Glutamatergic neuron (in vitro differentiated cells): ENCODE measurements around the gene KDM3B. TPM values are rescaled to one million over a fixed set of nuclear protein-coding genes. Genes with fewer than 3 reads are reported as not detected.
A peak's percentile ranks its signal among the peaks of the same experiment; 100 is the strongest.

Experiments used
- DNase-seq: peaks from one replicate; pipeline ENCODE4 v3.0.0; 2022
- H3K27ac Mint-ChIP-seq: one replicate; pipeline ENCODE4 v1.8.0; 2020; ENCODE audit warnings: mild to moderate bottlenecking, mixed read lengths, inconsistent platforms; ENCODE audit not compliant: unreplicated experiment
- H3K27me3 Mint-ChIP-seq: one replicate; pipeline ENCODE4 v1.8.0; 2020; ENCODE audit warnings: mild to moderate bottlenecking, moderate library complexity, mixed read lengths, inconsistent platforms; ENCODE audit not compliant: unreplicated experiment
- H3K36me3 Mint-ChIP-seq: one replicate; pipeline ENCODE4 v1.8.0; 2020; ENCODE audit warnings: mild to moderate bottlenecking, mixed read lengths, inconsistent platforms; ENCODE audit not compliant: unreplicated experiment
- H3K4me1 Mint-ChIP-seq: one replicate; pipeline ENCODE4 v1.8.0; 2020; ENCODE audit warnings: mild to moderate bottlenecking, low read depth, mixed read lengths, inconsistent platforms; ENCODE audit not compliant: unreplicated experiment
- H3K4me3 Mint-ChIP-seq: one replicate; pipeline ENCODE4 v1.8.0; 2020; ENCODE audit warnings: mild to moderate bottlenecking, mixed read lengths, inconsistent platforms; ENCODE audit not compliant: unreplicated experiment
- H3K9me3 Mint-ChIP-seq: one replicate; pipeline ENCODE4 v1.8.0; 2020; ENCODE audit warnings: mild to moderate bottlenecking, moderate library complexity, mixed read lengths, inconsistent platforms; ENCODE audit not compliant: unreplicated experiment
- CTCF ChIP-seq: fragments of 200-600 bp; sonication (generic); IDR thresholded peaks from one replicate; pipeline ENCODE4 v1.5.0; 2021; ENCODE audit not compliant: partially characterized antibody, unreplicated experiment
- total RNA-seq: library from RNA; stranded (reverse); fragmentation: NEBNext Ultra II Directional; extraction: Animal tissue kit (Norgen Biotek cat#: 25700); gene quantifications from one replicate; pipeline ENCODE4 v1.2.1, GENCODE V29; 2021; ENCODE audit not compliant: unreplicated experiment

KDM3B gene
- total RNA-seq, 1 donor from 2014 or later: 98.5 TPM

GRCh38 chr5:138425079-138425478 is 72.6 kb downstream of the KDM3B start:
- no peak for TF ChIP-seq CTCF
- H3K9me3 Mint-ChIP-seq: no peaks in the 10 kb centered on the region
- no peak overlapping the region for H3K4me3 Mint-ChIP-seq
- no peak for DNase-seq
- H3K27me3 Mint-ChIP-seq: peaks cover 2% of the 10 kb centered on the region
- no peak overlapping the region for H3K27ac Mint-ChIP-seq
- H3K36me3 Mint-ChIP-seq: no peaks in the 10 kb centered on the region
- H3K4me1 Mint-ChIP-seq: no peaks in the 10 kb centered on the region

GRCh38 chr5:138435943-138436342 is 83.5 kb downstream of the KDM3B start:
- H3K27ac Mint-ChIP-seq: peak overlapping the region; percentile 44
- TF ChIP-seq CTCF: no peak
- peaks cover 6% of the 10 kb centered on the region for H3K4me1 Mint-ChIP-seq
- H3K27me3 Mint-ChIP-seq: peaks cover 8% of the 10 kb centered on the region
- DNase-seq: no peak
- no peak overlapping the region for H3K4me3 Mint-ChIP-seq
- H3K9me3 Mint-ChIP-seq: peaks cover 4% of the 10 kb centered on the region
- no peaks in the 10 kb centered on the region for H3K36me3 Mint-ChIP-seq

- H3K4me1 Mint-ChIP-seq: peaks cover 6% of the 10 kb centered on the region
- H3K27ac Mint-ChIP-seq: peak overlapping the region; percentile 91
- H3K4me3 Mint-ChIP-seq: peak overlapping the region; percentile 87
- peaks cover 5% of the 10 kb centered on the region for H3K36me3 Mint-ChIP-seq
- no peak for DNase-seq
- peaks cover 7% of the 10 kb centered on the region for H3K9me3 Mint-ChIP-seq
- peaks cover 8% of the 10 kb centered on the region for H3K27me3 Mint-ChIP-seq
- no peak for TF ChIP-seq CTCF
Observed at GRCh38 chr5:138438003-138438723, 85.7 kb downstream of the KDM3B start.

GRCh38 chr5:138438724-138439476 is 86.4 kb downstream of the KDM3B start, which contains the start of gene REEP2:
Gene REEP2, plus strand, starts transcription at chr5:138439057. Its CDS starts 152 bp downstream, at chr5:138439209.
- Mint-ChIP-seq H3K4me1 (peaks cover 6% of the 10 kb centered on the region), H3K4me3 (peak within 1 kb of the TSS; percentile 96), H3K27me3 (peaks cover 8% of the 10 kb centered on the region), H3K27ac (peak within 1 kb of the TSS; percentile 96), H3K9me3 (peaks cover 7% of the 10 kb centered on the region), H3K36me3 (peaks cover 5% of the 10 kb centered on the region)
- no peak for TF ChIP-seq CTCF
- DNase-seq: peak; percentile 85
